Hindlimb muscle (tissue), 1 donor: ENCODE data around the gene SYNE1. TPM values are rescaled to one million over a fixed set of nuclear protein-coding genes. Genes with fewer than 3 reads are reported as not detected.
"Not testable (repeated sequence)": the region's sequence is repeated elsewhere in the genome, so short reads cannot be mapped to it uniquely, and the experiment has no call there.

Experiments used
- DNase-seq: peaks from one replicate; pipeline ENCODE4 v3.0.0-alpha.2; 2013
- polyA plus RNA-seq: library from polyadenylated mRNA; unstranded; fragments of 120-200 nt; gene quantifications from one replicate; pipeline ENCODE4 v1.2.1, GENCODE V29; 2013; ENCODE audit not compliant: insufficient read length

The SYNE1 gene
- polyA plus RNA-seq, 1 donor: 148 TPM

DNA sequence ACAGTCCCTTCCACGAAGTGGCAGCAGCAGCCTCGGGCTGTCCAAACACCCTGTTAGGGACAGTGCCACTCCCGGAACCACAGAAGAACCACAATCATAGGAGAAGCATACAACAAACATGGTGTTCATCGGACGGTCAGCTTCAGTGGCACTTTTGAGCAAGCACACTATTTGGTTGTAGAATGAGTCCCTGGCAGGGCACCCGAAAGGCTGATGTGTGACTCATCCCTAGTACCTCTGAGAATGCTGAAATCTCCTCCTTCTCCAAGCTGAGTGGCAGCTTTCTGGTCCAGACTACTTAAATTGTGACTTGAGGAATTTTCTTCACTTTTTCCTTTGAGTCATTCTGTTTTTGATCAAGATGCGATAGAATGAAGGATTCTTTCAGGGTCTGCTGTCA is 547.2 kb downstream of the SYNE1 start:
- no peak for DNase-seq

DNA sequence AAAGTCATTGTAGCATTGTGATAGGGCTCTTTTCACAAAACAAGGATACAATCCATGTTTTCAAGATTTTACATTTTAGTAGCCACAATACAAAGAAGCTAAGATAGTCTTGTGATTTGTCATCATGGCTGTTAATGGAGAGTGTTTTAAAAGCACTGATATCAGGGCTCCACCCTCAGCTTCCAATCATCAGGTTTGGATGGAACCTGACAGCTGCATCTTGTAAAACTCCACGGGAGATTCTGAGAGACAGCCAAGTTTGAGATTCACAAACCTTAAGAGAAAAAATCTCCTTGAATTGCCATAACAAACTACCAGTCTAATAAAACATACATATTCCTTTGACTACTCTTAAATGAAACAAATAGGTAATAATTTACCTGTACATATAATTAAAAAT is 549.5 kb downstream of the SYNE1 start:
- no peak for DNase-seq

DNA sequence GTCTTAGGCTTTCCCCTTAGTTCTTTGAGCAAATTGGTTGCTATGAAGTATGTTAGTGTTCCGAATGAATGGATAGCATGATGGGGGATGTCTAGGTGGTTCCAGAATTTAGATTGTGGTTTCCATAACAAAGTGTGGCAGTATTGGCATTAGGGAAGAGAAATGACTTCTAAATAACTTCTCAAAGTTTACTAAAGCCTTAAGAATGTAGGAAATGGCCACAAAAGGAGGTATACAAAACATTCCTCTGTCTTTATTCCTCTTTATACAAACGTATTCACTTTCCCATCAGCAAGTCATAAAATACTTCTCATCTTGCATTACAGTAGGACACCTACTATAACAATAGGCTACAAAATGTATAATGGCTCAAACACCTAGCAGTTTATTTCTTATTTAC is 550.1 kb downstream of the SYNE1 start:
- no peak for DNase-seq

DNA sequence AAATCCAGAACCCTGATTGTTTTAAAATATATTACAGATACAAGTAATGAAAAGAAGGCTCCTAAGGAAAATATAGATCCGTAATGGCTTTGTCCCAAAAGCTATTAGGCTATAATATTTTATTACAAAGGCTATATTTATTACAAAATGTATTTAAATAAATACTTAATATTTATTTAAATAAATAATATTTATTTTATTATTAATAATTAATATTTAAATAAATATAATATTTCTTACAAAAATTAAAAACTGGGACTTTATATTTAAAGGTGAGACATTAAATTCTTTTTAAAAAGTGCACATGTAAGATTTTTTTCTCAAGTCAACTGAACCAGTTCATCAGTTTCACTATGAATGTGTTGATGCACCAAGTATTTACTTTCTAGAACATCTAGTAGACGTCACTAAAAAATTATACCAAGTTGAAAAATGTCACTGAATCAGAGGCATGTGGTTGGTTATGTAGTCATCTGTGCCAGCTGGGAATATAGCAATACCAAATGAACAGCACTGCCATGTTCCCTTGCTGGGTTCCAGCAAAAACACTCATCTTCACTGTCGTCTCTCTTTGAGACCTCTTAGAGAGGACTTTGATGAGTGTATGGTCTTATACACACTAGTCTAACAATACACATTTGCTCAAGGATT is 550.8 kb downstream of the SYNE1 start:
- DNase-seq: no peak

DNA sequence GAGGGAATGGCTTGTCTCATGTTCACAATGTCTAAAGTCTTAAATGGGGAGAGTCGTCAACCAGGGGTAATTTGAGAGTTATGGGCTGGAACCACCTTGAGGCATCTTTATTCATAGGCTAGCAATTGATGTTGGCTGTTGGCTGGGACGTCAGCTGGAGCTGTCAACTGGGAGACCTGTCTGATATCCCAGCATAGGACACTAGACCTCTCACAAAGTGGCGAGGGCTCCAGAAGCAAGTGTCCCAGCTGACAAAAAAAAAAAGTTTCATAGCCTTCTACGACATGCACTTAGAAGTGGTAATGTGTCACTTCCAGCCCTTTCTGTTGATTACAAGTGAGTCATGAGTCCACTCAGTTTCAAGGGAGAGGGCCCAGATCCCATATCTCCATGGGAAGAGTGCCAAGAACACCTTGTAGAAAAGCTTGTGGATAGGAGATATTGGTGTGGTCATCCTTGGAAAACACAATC is 551.7 kb downstream of the SYNE1 start:
- no peak for DNase-seq

DNA sequence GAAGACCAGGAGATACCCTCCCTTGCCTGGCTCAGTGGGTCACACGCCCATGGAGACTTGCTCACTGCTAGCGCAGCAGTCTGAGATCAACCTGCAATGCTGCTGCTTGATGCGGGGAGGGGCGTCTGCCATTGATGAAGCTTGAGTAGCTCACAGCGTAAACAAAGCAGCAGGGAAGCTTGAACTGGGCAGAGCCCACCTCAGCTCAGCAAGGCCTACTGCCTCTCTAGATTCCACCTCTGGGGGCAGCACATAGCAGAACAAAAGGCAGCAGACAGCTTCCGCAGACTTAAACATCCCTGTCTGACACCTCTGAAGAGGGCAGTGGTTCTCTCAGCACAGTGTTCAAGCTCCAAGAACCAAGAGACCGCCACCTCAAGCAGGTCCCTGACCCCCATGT is 558.4 kb downstream of the SYNE1 start:
- DNase-seq: no peak

DNA sequence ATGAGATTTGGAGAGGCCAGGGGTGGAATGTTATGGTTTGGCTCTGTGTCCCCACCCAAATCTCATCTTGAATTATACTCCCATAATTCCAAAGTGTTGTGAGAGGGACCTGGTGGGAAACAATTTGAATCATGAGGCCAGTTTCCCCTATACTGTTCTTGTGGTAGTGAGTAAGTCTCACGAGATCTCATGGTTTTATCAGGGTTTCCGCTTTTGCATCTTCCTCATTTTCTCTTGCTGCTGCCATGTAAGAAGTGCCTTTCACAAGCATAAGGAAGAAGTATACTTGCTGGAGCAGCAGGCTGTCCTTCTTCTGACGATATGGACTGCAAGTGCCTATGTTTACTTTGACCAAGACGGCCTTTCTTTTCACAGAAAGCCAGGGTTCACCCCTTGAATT is 559.2 kb downstream of the SYNE1 start:
- DNase-seq: no peak

DNA sequence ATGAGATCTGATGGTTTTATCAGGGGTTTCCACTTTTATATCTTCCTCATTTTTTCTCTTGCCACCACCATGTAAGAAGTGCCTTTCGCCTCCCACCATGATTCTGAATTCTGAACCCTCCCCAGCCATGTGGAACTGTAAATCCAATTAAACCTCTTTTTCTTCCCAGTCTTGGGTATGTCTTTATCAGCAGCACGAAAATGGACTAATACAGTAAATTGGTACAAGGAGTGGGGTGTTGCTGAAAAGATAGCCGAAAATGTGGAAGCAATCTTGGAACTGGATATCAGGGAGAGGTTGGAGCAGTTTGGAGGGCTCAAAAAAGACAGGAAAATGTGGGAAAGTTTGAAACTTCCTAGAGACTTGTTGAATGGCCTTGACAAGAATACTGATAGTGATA is 560.9 kb downstream of the SYNE1 start:
- not testable (repeated sequence) for DNase-seq

DNA sequence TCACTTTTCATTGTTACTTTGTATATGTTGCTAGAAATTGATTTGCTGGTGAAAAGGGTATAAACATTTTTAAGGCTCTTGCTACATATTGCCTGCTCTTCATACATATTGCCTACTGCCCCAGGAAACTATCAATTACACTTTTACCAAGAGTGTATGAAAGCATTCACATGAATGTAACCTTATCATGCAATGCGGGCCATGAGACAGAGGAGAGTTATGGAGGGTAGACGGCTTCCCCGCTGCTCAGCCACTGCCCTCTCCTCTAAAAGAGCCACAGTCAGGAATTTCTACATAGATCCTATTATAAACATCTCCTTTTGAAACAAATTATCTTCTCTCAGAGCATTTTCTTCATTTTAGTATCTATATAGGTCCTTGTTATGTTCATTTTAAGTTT is 565.3 kb downstream of the SYNE1 start:
- no peak for DNase-seq

Other genes with a start within 250 kb of the SYNE1 start
- gene MYCT1, start 60.5 kb upstream of the SYNE1 start, polyA plus RNA-seq: 19.5 TPM
- gene VIP, start 113.4 kb upstream of the SYNE1 start, polyA plus RNA-seq: 1.4 TPM